Gastroesophageal sphincter (tissue), 4 donors: ENCODE measurements around the gene NXF1. TPM values are rescaled to one million over a fixed set of nuclear protein-coding genes. Genes with fewer than 3 reads are reported as not detected.

Experiments
- ATAC-seq: fragments of 150-250 bp; one replicate; pipeline ENCODE4 v1.9.1; 2016; ENCODE audit warnings: mild to moderate bottlenecking, moderate library complexity
- H3K27ac ChIP-seq, 4 donors: fragments of 200-600 bp; sonication (generic) in 3 of 4; 1 replicate in 3 of 4; 2 replicates in 1 of 4; pipeline ENCODE4 v1.5.1; 2016 to 2019
- H3K27me3 ChIP-seq: fragments of 200-600 bp; sonication (generic); one replicate; pipeline ENCODE4 v1.5.1; 2019
- H3K36me3 ChIP-seq, 2 donors: fragments of 200-600 bp; sonication (generic); one replicate each; pipeline ENCODE4 v1.5.1; 2019; ENCODE audit warnings: control low read depth in 1 of 2
- H3K4me1 ChIP-seq, 3 donors: fragments of 200-600 bp; sonication (generic); 1 replicate in 2 of 3; 2 replicates in 1 of 3; pipeline ENCODE4 v1.5.1; 2016 to 2019; ENCODE audit warnings: control low read depth in 2 of 3
- H3K4me3 ChIP-seq, 2 donors: fragments of 200-600 bp; sonication (generic); one replicate each; pipeline ENCODE4 v1.5.1; 2019; ENCODE audit warnings: mild to moderate bottlenecking in 1 of 2, moderate library complexity in 1 of 2
- H3K9me3 ChIP-seq, 3 donors: fragments of 200-600 bp; sonication (generic); one replicate each; pipeline ENCODE4 v1.5.1; 2017 to 2019; ENCODE audit warnings: control low read depth in 2 of 3
- EP300 ChIP-seq: sonication (generic); formaldehyde crosslinking; IDR thresholded peaks from one replicate; pipeline ENCODE4 v1.6.1; 2017; ENCODE audit warnings: antibody characterized with exemption, mild to moderate bottlenecking
- POLR2A ChIP-seq, 2 donors: fragments of 450-650 bp; IDR thresholded peaks; one replicate each; pipeline ENCODE4 v1.6.1; 2017; ENCODE audit warnings: antibody characterized with exemption in 2 of 2, mild to moderate bottlenecking in 2 of 2, moderate library complexity in 1 of 2
- POLR2AphosphoS5 ChIP-seq: sonication (generic); formaldehyde crosslinking; IDR thresholded peaks from one replicate; pipeline ENCODE4 v1.6.1; 2017; ENCODE audit warnings: antibody characterized with exemption
- WGBS, 2 donors: methylation state at CpG; one replicate each; pipeline ENCODE4 v1.1.5; 2018; ENCODE audit warnings: low coverage in 1 of 2; 5-methylcytosine and 5-hydroxymethylcytosine counted together
- total RNA-seq, 4 donors: library from RNA; depleted of rRNA; stranded (reverse); fragments of >200 nt; gene quantifications; one replicate each; pipeline ENCODE4 v1.1.0, GENCODE V29; 2016
- TF ChIP-seq, protein P1 (sequence below), 4 experiments: fragments of 200-600 bp in 2 of 4; fragments of 450-650 bp in 2 of 4; sonication (generic) in 1 of 4; IDR thresholded peaks; one replicate each; pipeline ENCODE4 v1.5.1; 2017 to 2019; ENCODE audit warnings: antibody characterized with exemption in 4 of 4, mild to moderate bottlenecking in 2 of 4, moderate library complexity in 2 of 4

Gene NXF1
- 10 to 100 TPM; 33.2 to 72.3 (median 57.2) TPM for total RNA-seq

GRCh38 chr11:62805076-62805892 lies at the start of gene NXF1:
TSS of gene NXF1 (minus strand) at chr11:62805440. CDS start at chr11:62805356, 84 bp downstream.
- H3K27me3 ChIP-seq = no peaks in the 10 kb centered on the region
- H3K9me3 ChIP-seq = no peaks in the 10 kb centered on the region
- peaks cover 0 to 45% of the 10 kb centered on the region in 2 donors for H3K36me3 ChIP-seq
- peak within 1 kb of the TSS; percentile 77 to 99 for H3K4me3 ChIP-seq
- TF ChIP-seq POLR2A (IDR thresholded peaks at IDR 0.05) = peak; percentile 100
- peak; percentile 100 for TF ChIP-seq POLR2AphosphoS5
- TF ChIP-seq, protein P1, sequence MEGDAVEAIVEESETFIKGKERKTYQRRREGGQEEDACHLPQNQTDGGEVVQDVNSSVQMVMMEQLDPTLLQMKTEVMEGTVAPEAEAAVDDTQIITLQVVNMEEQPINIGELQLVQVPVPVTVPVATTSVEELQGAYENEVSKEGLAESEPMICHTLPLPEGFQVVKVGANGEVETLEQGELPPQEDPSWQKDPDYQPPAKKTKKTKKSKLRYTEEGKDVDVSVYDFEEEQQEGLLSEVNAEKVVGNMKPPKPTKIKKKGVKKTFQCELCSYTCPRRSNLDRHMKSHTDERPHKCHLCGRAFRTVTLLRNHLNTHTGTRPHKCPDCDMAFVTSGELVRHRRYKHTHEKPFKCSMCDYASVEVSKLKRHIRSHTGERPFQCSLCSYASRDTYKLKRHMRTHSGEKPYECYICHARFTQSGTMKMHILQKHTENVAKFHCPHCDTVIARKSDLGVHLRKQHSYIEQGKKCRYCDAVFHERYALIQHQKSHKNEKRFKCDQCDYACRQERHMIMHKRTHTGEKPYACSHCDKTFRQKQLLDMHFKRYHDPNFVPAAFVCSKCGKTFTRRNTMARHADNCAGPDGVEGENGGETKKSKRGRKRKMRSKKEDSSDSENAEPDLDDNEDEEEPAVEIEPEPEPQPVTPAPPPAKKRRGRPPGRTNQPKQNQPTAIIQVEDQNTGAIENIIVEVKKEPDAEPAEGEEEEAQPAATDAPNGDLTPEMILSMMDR (IDR thresholded peaks at IDR 0.05) = peak in 3 of 4 experiments; percentile 34 to 48 (median 46)
- TF ChIP-seq EP300 = no peak
- WGBS, 2 donors = 0% methylated on average over 3 to 9 of the region's 77 CpGs
- peak; percentile 94 for ATAC-seq
- peak within 1 kb of the TSS; percentile 85 to 98 (median 96) for H3K27ac ChIP-seq
- H3K4me1 ChIP-seq = peaks cover 0 to 43% (median 13%) of the 10 kb centered on the region in 3 donors

DNA sequence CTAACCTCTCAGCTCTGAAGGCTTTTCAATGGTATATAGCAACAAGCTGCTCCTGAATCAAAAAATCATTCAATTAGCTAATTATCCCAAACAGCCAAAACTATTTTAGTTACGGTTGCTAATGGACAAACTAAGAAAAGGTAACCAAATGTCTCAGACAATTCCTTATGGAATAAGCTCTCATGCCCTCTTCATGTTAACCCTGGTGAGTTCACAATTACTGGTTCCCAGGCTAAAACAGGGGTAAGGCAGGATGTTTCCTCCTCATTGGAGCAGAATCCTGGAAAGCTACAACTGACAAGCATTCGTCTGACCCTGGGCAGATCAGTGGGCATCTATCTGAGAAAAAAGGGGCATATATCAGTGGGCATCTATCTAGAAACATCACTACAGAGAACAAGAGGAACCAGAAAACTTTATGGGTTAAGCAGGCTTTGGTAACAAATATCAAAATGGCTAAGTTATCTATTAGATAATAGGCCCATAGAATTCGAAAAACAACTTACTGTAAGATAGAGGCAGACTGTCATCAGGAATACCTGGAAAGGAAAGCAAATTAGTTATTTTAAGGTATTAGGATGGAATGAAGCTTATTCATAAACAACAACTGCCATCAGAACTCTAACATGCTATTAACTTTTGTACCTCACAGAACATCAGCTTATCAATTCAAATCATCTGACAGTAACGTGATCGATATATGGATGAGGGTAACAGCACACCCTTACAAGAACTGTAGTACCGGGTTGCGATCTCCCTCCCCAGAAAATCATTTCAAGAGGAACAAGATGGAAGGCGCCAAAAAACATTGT lies 49.0 kb upstream of the NXF1 start:
- Histone ChIP-seq H3K27ac (peak overlapping the region; percentile 77 to 86 (median 86)), H3K27me3 (no peaks in the 10 kb centered on the region), H3K36me3 (peaks cover 5 to 32% of the 10 kb centered on the region in 2 donors), H3K4me1 (peaks cover 10 to 39% (median 24%) of the 10 kb centered on the region in 3 donors), H3K9me3 (no peaks in the 10 kb centered on the region), H3K4me3 (peak overlapping the region; percentile 75 to 83)
- 5 to 9% methylated on average over 7 to 8 of the region's 8 CpGs for WGBS, 2 donors
- ATAC-seq = no peak
- TF ChIP-seq POLR2A (IDR thresholded peaks at IDR 0.05) = no peak
- no peak for TF ChIP-seq EP300
- TF ChIP-seq POLR2AphosphoS5 = no peak
- TF ChIP-seq, protein P1 (IDR thresholded peaks at IDR 0.05) = no peak

- TF ChIP-seq EP300 (no peak), POLR2A (IDR thresholded peaks at IDR 0.05) (no peak), POLR2AphosphoS5 (no peak)
- TF ChIP-seq, protein P1 (IDR thresholded peaks at IDR 0.05) = no peak
- peaks cover 5 to 32% of the 10 kb centered on the region in 2 donors for H3K36me3 ChIP-seq
- no peaks in the 10 kb centered on the region for H3K27me3 ChIP-seq
- peak overlapping the region in 2 of 4 donors; percentile 19 to 21 for H3K27ac ChIP-seq
- no peaks in the 10 kb centered on the region for H3K9me3 ChIP-seq
- no peak for ATAC-seq
- WGBS, 2 donors = 51 to 58% methylated on average over 6 to 7 of the region's 7 CpGs
- H3K4me3 ChIP-seq = peak overlapping the region in 1 of 2 donors; percentile 75
- peaks cover 10 to 39% (median 24%) of the 10 kb centered on the region in 3 donors for H3K4me1 ChIP-seq
Measured at GRCh38 chr11:62853279-62853965, 48.2 kb upstream of the NXF1 start.

- H3K36me3 ChIP-seq = peaks cover 5 to 32% of the 10 kb centered on the region in 2 donors
- H3K4me3 ChIP-seq = no peak overlapping the region
- no peak overlapping the region for H3K27ac ChIP-seq
- peaks cover 10 to 39% (median 24%) of the 10 kb centered on the region in 3 donors for H3K4me1 ChIP-seq
- H3K9me3 ChIP-seq = no peaks in the 10 kb centered on the region
- no peak for ATAC-seq
- H3K27me3 ChIP-seq = no peaks in the 10 kb centered on the region
- TF ChIP-seq EP300 (no peak), POLR2AphosphoS5 (no peak), POLR2A (IDR thresholded peaks at IDR 0.05) (no peak)
- TF ChIP-seq, protein P1 (IDR thresholded peaks at IDR 0.05) = no peak
Measured at GRCh38 chr11:62852523-62853188, 47.4 kb upstream of the NXF1 start.
